ENCODE results near the gene CHD5.

The CHD5 gene

DNA sequence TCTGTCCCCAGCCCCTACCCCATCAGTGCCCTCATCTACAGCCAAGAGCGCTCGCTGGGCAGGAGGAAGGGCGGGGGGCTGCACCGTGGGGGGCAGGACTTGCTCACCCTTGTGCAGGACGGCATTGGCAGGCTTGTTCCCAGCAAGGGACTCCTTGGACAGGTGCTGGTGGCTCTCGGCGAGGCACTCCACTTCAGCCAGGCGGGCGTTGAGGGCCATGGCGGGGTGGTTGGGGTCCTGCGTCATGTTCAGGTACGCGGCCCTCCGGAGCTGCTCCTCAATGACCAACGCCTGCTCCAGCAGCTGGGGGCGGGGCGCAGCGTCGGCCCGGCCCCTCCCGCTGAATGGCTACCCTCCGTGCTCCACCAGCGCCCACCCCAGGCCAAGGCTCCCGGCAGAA is 70.4 kb downstream of the CHD5 start:
- no peak overlapping the region for H4K8ac ChIP-seq (ENCODE audit: low read depth, low read length)
- no peak overlapping the region for H2BK15ac ChIP-seq (replicated peaks; ENCODE audit: low read depth)
- no peak for DNase-seq
- no peak overlapping the region for H3K18ac ChIP-seq (ENCODE audit: low read length)
- no peak overlapping the region for H3K4me3 ChIP-seq (ENCODE audit: low read length)
- no peak overlapping the region for H2AK5ac ChIP-seq (ENCODE audit: low read length)
- H2BK120ac ChIP-seq (ENCODE audit: low read depth, low read length) = no peak overlapping the region
- no peak overlapping the region for H2BK5ac ChIP-seq (ENCODE audit: low read length)
- no peaks in the 10 kb centered on the region for H3K36me3 ChIP-seq (ENCODE audit: control insufficient read depth, insufficient read depth, low read length)
- no peak overlapping the region for H3K23ac ChIP-seq (ENCODE audit: low read length)
- no peak overlapping the region for H3K56ac ChIP-seq (ENCODE audit: low read length)
- H4K5ac ChIP-seq (ENCODE audit: low read length) = no peak overlapping the region
- H3K4me2 ChIP-seq (ENCODE audit: low read length) = no peak overlapping the region
- no CpG with 5 or more reads among the region's 24 CpGs for WGBS (ENCODE audit: extremely low coverage, insufficient coverage, low lambda C conversion rate)
- no peaks in the 10 kb centered on the region for H3K79me2 ChIP-seq (ENCODE audit: control insufficient read depth, insufficient read depth, low read length)
- H3K27me3 ChIP-seq (ENCODE audit: insufficient read depth, low read length, poor library complexity) = no peaks in the 10 kb centered on the region
- no peak overlapping the region for H3K27ac ChIP-seq (ENCODE audit: low read depth, low read length)
- H3K79me1 ChIP-seq (ENCODE audit: low read length) = no peaks in the 10 kb centered on the region
- H3K9ac ChIP-seq (ENCODE audit: low read length) = no peak overlapping the region
- H3K4me1 ChIP-seq (ENCODE audit: control insufficient read depth, low read depth, low read length) = no peaks in the 10 kb centered on the region
- H3K4ac ChIP-seq (ENCODE audit: low read depth, low read length) = no peak overlapping the region

DNA sequence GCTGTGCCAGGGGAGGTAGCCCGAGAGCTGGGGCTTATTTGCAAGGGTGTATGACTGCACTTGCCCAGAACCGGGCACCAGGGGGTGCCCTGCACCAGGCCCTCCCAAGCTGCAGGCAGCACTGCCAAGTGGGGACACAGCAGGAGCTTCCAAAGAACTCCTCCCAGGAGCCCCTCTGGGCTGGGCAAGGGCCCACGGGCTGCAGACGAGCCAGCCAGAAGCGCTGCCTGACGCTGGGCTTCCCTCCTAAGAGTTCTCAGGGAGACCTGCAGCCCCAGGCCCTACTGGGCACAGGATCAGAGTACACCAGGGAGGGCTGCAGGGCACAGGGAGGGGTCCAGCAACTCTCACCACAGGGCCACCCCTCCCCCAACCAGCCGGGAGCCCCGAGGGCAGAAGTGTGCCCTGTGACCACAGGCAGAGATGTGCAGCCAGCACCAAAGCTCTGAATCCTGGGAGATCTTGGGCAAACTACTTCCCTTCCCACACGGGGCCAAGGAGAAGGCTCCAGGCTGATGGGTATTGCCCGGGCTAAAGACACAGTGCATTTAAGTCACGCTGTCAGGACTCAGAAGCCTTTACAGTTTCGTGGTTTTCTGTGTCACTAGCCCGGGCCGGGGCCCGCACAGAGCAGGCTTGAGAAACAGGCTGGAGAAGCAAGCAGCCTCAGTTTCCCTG is 71.0 kb downstream of the CHD5 start:
- no peak overlapping the region for H3K18ac ChIP-seq (ENCODE audit: low read length)
- H3K56ac ChIP-seq (ENCODE audit: low read length) = no peak overlapping the region
- no peak overlapping the region for H3K4me2 ChIP-seq (ENCODE audit: low read length)
- no peak overlapping the region for H3K27ac ChIP-seq (ENCODE audit: low read depth, low read length)
- no peaks in the 10 kb centered on the region for H3K79me1 ChIP-seq (ENCODE audit: low read length)
- no peak overlapping the region for H3K23ac ChIP-seq (ENCODE audit: low read length)
- peak; percentile 55 for DNase-seq
- no peak overlapping the region for H3K4ac ChIP-seq (ENCODE audit: low read depth, low read length)
- no CpG with 5 or more reads among the region's 15 CpGs for WGBS (ENCODE audit: extremely low coverage, insufficient coverage, low lambda C conversion rate)
- no peaks in the 10 kb centered on the region for H3K36me3 ChIP-seq (ENCODE audit: control insufficient read depth, insufficient read depth, low read length)
- H2AK5ac ChIP-seq (ENCODE audit: low read length) = no peak overlapping the region
- no peak overlapping the region for H2BK15ac ChIP-seq (replicated peaks; ENCODE audit: low read depth)
- no peak overlapping the region for H4K5ac ChIP-seq (ENCODE audit: low read length)
- H3K4me1 ChIP-seq (ENCODE audit: control insufficient read depth, low read depth, low read length) = no peaks in the 10 kb centered on the region
- H3K9ac ChIP-seq (ENCODE audit: low read length) = no peak overlapping the region
- no peak overlapping the region for H3K4me3 ChIP-seq (ENCODE audit: low read length)
- no peak overlapping the region for H2BK5ac ChIP-seq (ENCODE audit: low read length)
- H2BK120ac ChIP-seq (ENCODE audit: low read depth, low read length) = no peak overlapping the region
- no peaks in the 10 kb centered on the region for H3K27me3 ChIP-seq (ENCODE audit: insufficient read depth, low read length, poor library complexity)
- no peak overlapping the region for H4K8ac ChIP-seq (ENCODE audit: low read depth, low read length)
- H3K79me2 ChIP-seq (ENCODE audit: control insufficient read depth, insufficient read depth, low read length) = no peaks in the 10 kb centered on the region

DNA sequence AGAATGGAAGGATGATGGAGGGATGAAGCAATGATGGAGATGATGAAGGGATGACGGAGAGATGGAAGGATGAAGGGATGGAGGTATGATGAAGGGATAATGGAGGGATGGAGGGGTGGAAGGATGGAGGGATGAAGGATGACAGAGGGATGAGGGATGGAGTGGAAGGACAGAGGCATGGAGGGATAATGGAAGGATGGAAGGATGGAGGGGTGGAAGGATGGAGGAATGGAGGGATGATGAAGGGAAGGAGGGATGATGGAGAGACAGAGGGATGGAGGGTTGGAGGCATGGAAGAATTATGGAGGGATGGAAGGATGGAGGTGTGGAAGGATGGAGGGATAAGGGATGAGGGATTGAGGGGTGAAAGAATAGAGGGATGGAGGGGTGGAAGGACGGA is 71.6 kb downstream of the CHD5 start:
- Histone ChIP-seq H3K4ac (ENCODE audit: low read depth, low read length) (no peak overlapping the region), H3K27ac (ENCODE audit: low read depth, low read length) (no peak overlapping the region), H2BK120ac (ENCODE audit: low read depth, low read length) (no peak overlapping the region), H3K4me2 (ENCODE audit: low read length) (no peak overlapping the region), H3K23ac (ENCODE audit: low read length) (no peak overlapping the region), H4K8ac (ENCODE audit: low read depth, low read length) (no peak overlapping the region), H3K36me3 (ENCODE audit: control insufficient read depth, insufficient read depth, low read length) (no peaks in the 10 kb centered on the region), H2BK15ac (replicated peaks; ENCODE audit: low read depth) (no peak overlapping the region), H2AK5ac (ENCODE audit: low read length) (no peak overlapping the region), H3K9ac (ENCODE audit: low read length) (no peak overlapping the region), H3K56ac (ENCODE audit: low read length) (no peak overlapping the region), H3K27me3 (ENCODE audit: insufficient read depth, low read length, poor library complexity) (no peaks in the 10 kb centered on the region), H3K79me1 (ENCODE audit: low read length) (no peaks in the 10 kb centered on the region), H2BK5ac (ENCODE audit: low read length) (no peak overlapping the region), H3K18ac (ENCODE audit: low read length) (no peak overlapping the region), H3K4me3 (ENCODE audit: low read length) (no peak overlapping the region), H4K5ac (ENCODE audit: low read length) (no peak overlapping the region), H3K79me2 (ENCODE audit: control insufficient read depth, insufficient read depth, low read length) (no peaks in the 10 kb centered on the region), H3K4me1 (ENCODE audit: control insufficient read depth, low read depth, low read length) (no peaks in the 10 kb centered on the region)
- no peak for DNase-seq
- WGBS (ENCODE audit: extremely low coverage, insufficient coverage, low lambda C conversion rate) = 100% methylated on average over 2 of the region's 2 CpGs

DNA sequence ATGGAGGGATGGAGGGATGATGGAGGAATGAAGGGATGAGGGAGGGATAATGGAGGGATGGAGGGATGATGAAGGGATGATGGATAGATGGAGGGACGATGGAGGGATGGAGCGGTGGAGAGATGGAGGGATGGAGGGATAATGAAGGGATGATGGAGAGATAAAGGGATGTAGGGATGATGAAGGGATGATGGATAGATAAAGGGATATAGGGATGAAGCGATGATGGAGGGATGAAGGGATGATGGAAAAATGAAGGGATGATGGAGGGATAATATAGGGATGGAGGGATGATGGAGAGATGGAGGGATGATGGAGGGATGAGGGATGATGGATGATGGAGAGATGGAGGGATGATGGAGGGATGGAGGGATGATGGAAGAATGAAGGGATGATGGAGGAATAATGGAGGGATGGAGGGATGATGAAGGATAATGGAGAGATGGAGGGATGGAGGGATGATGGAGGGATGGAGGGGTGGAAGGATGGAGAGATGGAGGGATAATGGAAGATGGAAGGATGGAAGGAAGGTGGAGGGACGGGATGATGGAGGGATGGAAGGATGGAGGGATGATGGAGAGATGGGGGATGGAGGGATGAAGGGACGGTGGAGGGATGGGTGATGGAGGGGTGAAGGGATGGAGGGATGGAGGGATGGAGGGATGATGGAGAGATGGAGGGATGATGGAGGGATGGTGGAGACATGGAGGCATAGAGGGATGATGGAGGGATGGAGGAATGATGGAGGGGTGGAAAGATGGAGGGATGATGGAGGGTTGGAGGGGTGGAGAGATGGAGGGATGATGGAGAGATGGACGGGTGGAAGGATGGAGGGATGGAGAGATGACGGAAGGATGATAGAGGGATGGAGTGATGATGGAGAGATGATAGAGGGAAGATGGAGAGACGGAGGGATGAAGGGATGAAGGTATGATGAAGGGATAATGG is 72.4 kb downstream of the CHD5 start:
- H3K23ac ChIP-seq (ENCODE audit: low read length) = no peak overlapping the region
- WGBS (ENCODE audit: extremely low coverage, insufficient coverage, low lambda C conversion rate) = 100% methylated on average over 8 of the region's 8 CpGs
- H3K27ac ChIP-seq (ENCODE audit: low read depth, low read length) = no peak overlapping the region
- no peak overlapping the region for H2BK120ac ChIP-seq (ENCODE audit: low read depth, low read length)
- DNase-seq = no peak
- H3K79me2 ChIP-seq (ENCODE audit: control insufficient read depth, insufficient read depth, low read length) = no peaks in the 10 kb centered on the region
- H4K5ac ChIP-seq (ENCODE audit: low read length) = no peak overlapping the region
- no peak overlapping the region for H3K4me2 ChIP-seq (ENCODE audit: low read length)
- H3K9ac ChIP-seq (ENCODE audit: low read length) = no peak overlapping the region
- no peaks in the 10 kb centered on the region for H3K36me3 ChIP-seq (ENCODE audit: control insufficient read depth, insufficient read depth, low read length)
- H3K4me1 ChIP-seq (ENCODE audit: control insufficient read depth, low read depth, low read length) = no peaks in the 10 kb centered on the region
- H2AK5ac ChIP-seq (ENCODE audit: low read length) = no peak overlapping the region
- no peak overlapping the region for H3K4me3 ChIP-seq (ENCODE audit: low read length)
- no peaks in the 10 kb centered on the region for H3K27me3 ChIP-seq (ENCODE audit: insufficient read depth, low read length, poor library complexity)
- H3K79me1 ChIP-seq (ENCODE audit: low read length) = no peaks in the 10 kb centered on the region
- H4K8ac ChIP-seq (ENCODE audit: low read depth, low read length) = no peak overlapping the region
- H3K4ac ChIP-seq (ENCODE audit: low read depth, low read length) = no peak overlapping the region
- no peak overlapping the region for H3K56ac ChIP-seq (ENCODE audit: low read length)
- H2BK15ac ChIP-seq (replicated peaks; ENCODE audit: low read depth) = no peak overlapping the region
- H3K18ac ChIP-seq (ENCODE audit: low read length) = no peak overlapping the region
- no peak overlapping the region for H2BK5ac ChIP-seq (ENCODE audit: low read length)

DNA sequence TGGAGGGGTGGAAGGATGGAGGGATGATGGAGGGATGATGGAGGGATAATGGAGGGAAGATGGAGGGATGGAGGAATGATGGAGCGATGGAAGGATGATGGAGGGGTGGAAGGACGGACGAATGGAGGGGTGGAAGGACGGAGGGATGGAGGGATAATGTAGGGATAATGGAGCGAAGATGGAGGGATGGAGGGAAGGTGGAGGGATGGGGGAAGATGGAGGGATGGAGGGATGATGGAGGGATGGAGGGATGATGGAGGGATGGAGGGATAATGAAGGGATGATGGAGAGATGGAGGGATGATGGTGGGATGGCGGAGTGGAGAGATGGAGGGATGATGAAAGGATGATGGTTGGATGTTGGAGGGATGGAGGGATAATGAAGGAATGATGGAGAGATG is 73.1 kb downstream of the CHD5 start:
- Histone ChIP-seq H2BK5ac (ENCODE audit: low read length) (no peak overlapping the region), H3K27ac (ENCODE audit: low read depth, low read length) (no peak overlapping the region), H4K5ac (ENCODE audit: low read length) (no peak overlapping the region), H2BK15ac (replicated peaks; ENCODE audit: low read depth) (no peak overlapping the region), H3K4me1 (ENCODE audit: control insufficient read depth, low read depth, low read length) (no peaks in the 10 kb centered on the region), H4K8ac (ENCODE audit: low read depth, low read length) (no peak overlapping the region), H2AK5ac (ENCODE audit: low read length) (no peak overlapping the region), H2BK120ac (ENCODE audit: low read depth, low read length) (no peak overlapping the region), H3K56ac (ENCODE audit: low read length) (no peak overlapping the region), H3K4me2 (ENCODE audit: low read length) (no peak overlapping the region), H3K79me1 (ENCODE audit: low read length) (no peaks in the 10 kb centered on the region), H3K27me3 (ENCODE audit: insufficient read depth, low read length, poor library complexity) (no peaks in the 10 kb centered on the region), H3K79me2 (ENCODE audit: control insufficient read depth, insufficient read depth, low read length) (no peaks in the 10 kb centered on the region), H3K36me3 (ENCODE audit: control insufficient read depth, insufficient read depth, low read length) (no peaks in the 10 kb centered on the region), H3K4ac (ENCODE audit: low read depth, low read length) (no peak overlapping the region), H3K18ac (ENCODE audit: low read length) (no peak overlapping the region), H3K9ac (ENCODE audit: low read length) (no peak overlapping the region), H3K23ac (ENCODE audit: low read length) (no peak overlapping the region), H3K4me3 (ENCODE audit: low read length) (no peak overlapping the region)
- WGBS (ENCODE audit: extremely low coverage, insufficient coverage, low lambda C conversion rate) = 100% methylated on average over 6 of the region's 6 CpGs
- DNase-seq = no peak
